ENCODE measurements around the gene UCP2.

GRCh38 chr11:73949246-73949645 lies 33.4 kb downstream of the UCP2 start:
- TF ChIP-seq CTCF (IDR thresholded peaks at IDR 0.05) (no peak), POLR2A (IDR thresholded peaks at IDR 0.05) (no peak)
